Measurements from ENCODE around the gene RTN4RL2. TPM values are rescaled to one million over a fixed set of nuclear protein-coding genes. Genes with fewer than 3 reads are reported as not detected.

The RTN4RL2 gene
- total and polyA plus RNA-seq, 9 of the 15 experiments (the other 6 are each of a cell fraction or from before 2014, with no cell fraction given) = 0.06 to 1.9 (median 0.34) TPM; not detected in 4

- TF ChIP-seq MGA (IDR thresholded peaks at IDR 0.05) = peak; percentile 91
- TF ChIP-seq L3MBTL2 (IDR thresholded peaks at IDR 0.05) = peak; percentile 58
- no peak for TF ChIP-seq ZNF24 (IDR thresholded peaks at IDR 0.05)
- peak; percentile 20; the same call in 1 of the 2 replicates for TF ChIP-seq CXXC5 (CRISPR knock-in tag; IDR thresholded peaks at IDR 0.05)
- TF ChIP-seq IFI16 (CRISPR knock-in tag; IDR thresholded peaks at IDR 0.05) = no peak
- no peak for TF ChIP-seq ZBTB8A (IDR thresholded peaks at IDR 0.05; ENCODE audit: partially characterized antibody)
- no peak for TF ChIP-seq ZNF561 (CRISPR knock-in tag; conservative IDR thresholded peaks at IDR 0.05)
- no peak for TF ChIP-seq NUFIP1 (IDR thresholded peaks at IDR 0.05; ENCODE audit: partially characterized antibody)
- TF ChIP-seq USF1 (CRISPR knock-in tag; IDR thresholded peaks at IDR 0.05) = peak; percentile 62
- TF ChIP-seq CTBP1 (IDR thresholded peaks at IDR 0.05; ENCODE audit: borderline replicate concordance) = no peak
- TF ChIP-seq FOXP1 (CRISPR knock-in tag; IDR thresholded peaks at IDR 0.05) = 0 out of 2 replicates have a peak, but pooled peaks have one; percentile 15
- TF ChIP-seq RBM34 (IDR thresholded peaks at IDR 0.05; ENCODE audit: borderline replicate concordance, insufficient read depth, low read length) = no peak
- TF ChIP-seq MBD2 (IDR thresholded peaks at IDR 0.05; ENCODE audit: borderline replicate concordance, low read depth) = no peak
- TF ChIP-seq RBFOX2 (IDR thresholded peaks at IDR 0.05; ENCODE audit: low read depth, low read length) = peak; percentile 58
- no peak for TF ChIP-seq TAF9B (IDR thresholded peaks at IDR 0.05; ENCODE audit: partially characterized antibody)
- no peak for TF ChIP-seq NFYB (IDR thresholded peaks at IDR 0.05; ENCODE audit: extremely low read depth, insufficient read length)
- TF ChIP-seq ZC3H4 (CRISPR knock-in tag; IDR thresholded peaks at IDR 0.05; ENCODE audit: borderline replicate concordance) = peak; percentile 82; the same call in 1 of the 2 replicates
Measured at GRCh38 chr11:57425565-57426438, 34.5 kb upstream of the RTN4RL2 start (continued).
